GM18909 (cell line): Measurements from ENCODE around the gene ERBB4.
A peak's percentile ranks its signal among the peaks of the same experiment; 100 is the strongest.
"Not testable (repeated sequence)": the region's sequence is repeated elsewhere in the genome, so short reads cannot be mapped to it uniquely, and the experiment has no call there.

ENCODE experiments used
- ATAC-seq: cut with Tn5 transposase; IDR thresholded peaks from one replicate; pipeline ENCODE4 v1.9.1; 2021; ENCODE audit warnings: mild to moderate bottlenecking; ENCODE audit not compliant: unreplicated experiment, poor library complexity

ERBB4 gene

GRCh38 chr2:211592006-211592405 lies 946.6 kb downstream of the ERBB4 start:
- not testable (repeated sequence) for ATAC-seq

DNA sequence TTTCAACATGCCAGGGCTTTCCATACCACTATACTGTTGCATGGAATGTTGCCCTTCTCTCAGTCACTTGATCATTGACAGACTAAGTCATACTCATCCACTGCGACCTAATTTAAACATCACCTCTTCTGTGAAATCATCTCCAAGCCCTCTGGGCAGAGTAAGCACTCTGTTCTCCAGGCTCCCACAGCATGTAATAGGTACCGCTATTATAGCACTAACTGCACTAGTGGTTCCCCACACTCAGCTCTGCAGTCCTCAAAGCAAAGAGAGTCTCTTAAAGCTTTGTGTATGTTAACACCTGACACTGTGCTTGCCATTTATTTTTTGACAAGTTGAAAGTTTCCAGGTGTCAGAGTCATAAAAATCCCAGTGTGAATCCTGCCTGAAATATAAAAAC lies 947.2 kb downstream of the ERBB4 start:
- ATAC-seq, result no peak

- no peak for ATAC-seq
Observed at GRCh38 chr2:211568439-211568838, 970.2 kb downstream of the ERBB4 start.

- no peak for ATAC-seq
Observed at GRCh38 chr2:211564441-211564840, 974.2 kb downstream of the ERBB4 start.

GRCh38 chr2:211545582-211545981 lies 993.0 kb downstream of the ERBB4 start:
- no peak for ATAC-seq

DNA sequence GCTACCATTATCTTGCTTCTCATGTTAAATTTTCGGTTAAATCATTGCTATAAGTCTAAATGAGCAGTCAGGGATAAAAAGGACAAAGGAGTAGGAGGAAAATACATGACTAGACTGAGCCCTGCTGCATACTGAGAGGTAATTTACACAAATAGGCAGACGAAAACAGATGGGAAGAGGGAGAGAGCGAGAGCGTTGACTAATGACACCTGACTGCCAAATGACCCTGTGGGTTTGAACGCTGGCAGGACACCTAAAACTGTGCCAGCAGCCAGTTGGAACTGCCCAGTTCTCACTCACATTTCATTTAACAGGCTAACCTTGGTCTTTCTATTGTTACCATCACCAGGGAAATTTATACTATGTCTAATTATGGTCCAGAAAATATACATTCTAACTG lies 1004.0 kb downstream of the ERBB4 start:
- ATAC-seq, result no peak

DNA sequence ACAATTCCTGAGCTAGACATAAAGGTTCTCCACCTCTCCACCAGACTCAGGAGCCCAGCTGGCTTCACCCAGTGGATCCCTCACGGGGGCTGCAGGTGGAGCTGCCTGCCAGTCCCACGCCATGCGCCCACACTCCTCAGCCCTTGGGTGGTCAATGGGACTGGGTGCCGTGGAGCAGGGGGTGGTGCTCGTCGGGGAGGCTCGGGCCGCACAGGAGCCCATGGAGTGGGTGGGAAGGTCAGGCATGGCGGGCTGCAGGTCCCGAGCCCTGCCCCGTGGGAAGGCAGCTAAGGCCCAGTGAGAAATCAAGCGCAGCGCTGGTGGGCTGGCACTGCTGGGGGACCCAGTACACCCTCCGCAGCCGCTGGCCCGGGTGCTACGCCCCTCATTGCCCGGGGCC lies 1014.4 kb downstream of the ERBB4 start:
- not testable (repeated sequence) for ATAC-seq

- ATAC-seq, result no peak
Observed at GRCh38 chr2:211516537-211516936, 1022.1 kb downstream of the ERBB4 start.

GRCh38 chr2:211514049-211514448 lies 1024.6 kb downstream of the ERBB4 start:
- ATAC-seq, result no peak

- no peak for ATAC-seq
Observed at GRCh38 chr2:211513446-211513845, 1025.2 kb downstream of the ERBB4 start.

DNA sequence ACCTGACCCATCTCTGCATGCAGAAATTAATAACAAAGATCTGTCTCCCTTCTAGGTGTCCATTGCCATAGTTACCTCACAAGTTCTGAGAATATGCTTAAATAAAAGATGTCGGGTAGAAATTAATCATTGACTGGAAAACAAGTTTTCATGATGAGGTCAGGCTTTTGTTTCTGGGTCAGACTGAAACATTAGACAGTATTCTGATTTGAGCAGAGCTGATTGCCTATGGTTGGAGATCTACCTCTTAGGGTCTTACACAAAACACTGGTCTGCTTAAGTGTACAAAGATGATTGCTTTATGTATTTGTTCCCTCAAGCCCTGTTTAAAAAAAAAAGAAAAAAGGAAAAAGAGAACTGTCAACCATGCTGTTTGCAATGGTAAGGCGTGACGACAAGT lies 1025.8 kb downstream of the ERBB4 start:
- ATAC-seq, result no peak

DNA sequence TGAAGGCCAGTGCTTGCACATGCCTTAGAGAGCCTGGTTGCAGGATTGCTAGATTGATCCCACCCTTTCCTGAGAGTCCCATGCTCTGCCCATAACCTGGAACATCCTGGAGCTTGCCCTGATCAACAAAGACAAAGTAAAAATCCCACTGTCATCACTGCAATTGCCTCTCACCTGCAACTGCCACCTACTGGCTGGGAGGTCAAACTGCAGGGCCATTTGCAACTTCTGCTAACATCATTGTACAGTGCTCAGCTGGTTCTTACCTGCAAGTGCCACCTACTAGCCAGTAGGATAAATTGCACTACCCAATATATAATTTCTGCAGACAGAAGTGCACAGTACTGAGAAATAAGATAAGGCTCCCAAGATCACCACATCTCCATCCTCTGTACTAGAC lies 1034.7 kb downstream of the ERBB4 start:
- ATAC-seq, result peak; percentile 65

- ATAC-seq, result no peak
Observed at GRCh38 chr2:211503198-211503597, 1035.4 kb downstream of the ERBB4 start.

- ATAC-seq, result no peak
Observed at GRCh38 chr2:211498551-211499205, 1039.9 kb downstream of the ERBB4 start.

DNA sequence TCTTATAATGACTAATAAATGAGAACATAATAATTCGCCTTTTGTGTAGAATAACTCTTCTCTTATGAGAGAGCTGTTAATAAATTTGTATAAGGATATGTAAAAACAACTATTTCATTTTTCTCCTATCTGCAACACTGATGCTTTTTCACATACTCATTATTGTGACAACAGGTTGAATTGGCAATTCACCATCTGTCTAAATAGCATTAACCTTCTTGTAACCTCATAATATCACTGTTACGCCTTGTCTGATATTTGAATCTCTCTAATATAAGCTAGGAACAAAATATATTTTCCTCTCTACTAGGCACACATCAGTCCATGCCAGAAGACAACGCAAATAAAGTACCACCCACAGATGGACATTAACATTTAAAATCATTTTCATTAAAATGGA lies 1043.3 kb downstream of the ERBB4 start:
- no peak for ATAC-seq

- ATAC-seq, result no peak
Observed at GRCh38 chr2:211494536-211494935, 1044.1 kb downstream of the ERBB4 start.

DNA sequence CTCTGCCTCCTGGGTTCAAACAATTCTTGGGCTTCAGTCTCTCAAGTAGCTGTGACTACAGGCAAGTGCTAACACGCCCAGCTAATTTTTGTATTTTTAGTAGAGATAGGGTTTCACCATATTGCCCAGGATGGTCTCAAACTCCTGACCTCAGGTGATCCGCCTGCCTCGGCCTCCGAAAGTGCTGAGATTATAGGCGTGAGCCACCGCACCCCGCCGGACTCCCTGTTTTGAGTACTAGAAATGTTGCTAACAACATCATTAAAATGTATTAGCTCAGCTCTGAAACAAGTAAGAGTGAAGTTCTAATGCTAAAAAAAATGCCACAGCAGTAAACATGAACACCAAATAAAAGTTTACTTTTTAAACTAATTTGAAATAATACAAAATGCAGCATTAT lies 1044.5 kb downstream of the ERBB4 start:
- ATAC-seq, result no peak

GRCh38 chr2:211487733-211488132 lies 1050.9 kb downstream of the ERBB4 start:
- no peak for ATAC-seq

GRCh38 chr2:211479536-211480150 lies 1059.0 kb downstream of the ERBB4 start:
- ATAC-seq, result no peak

- ATAC-seq, result no peak
Observed at GRCh38 chr2:211477537-211478275, 1060.9 kb downstream of the ERBB4 start.

- ATAC-seq, result no peak
Observed at GRCh38 chr2:211473116-211473515, 1065.5 kb downstream of the ERBB4 start.

- ATAC-seq, result no peak
Observed at GRCh38 chr2:211469664-211470059, 1068.9 kb downstream of the ERBB4 start.
